ENCODE measurements around the gene PSMB10. TPM values are rescaled to one million over a fixed set of nuclear protein-coding genes. Genes with fewer than 3 reads are reported as not detected.

The PSMB10 gene
- total RNA-seq, 1 donor = 47.0 TPM

DNA sequence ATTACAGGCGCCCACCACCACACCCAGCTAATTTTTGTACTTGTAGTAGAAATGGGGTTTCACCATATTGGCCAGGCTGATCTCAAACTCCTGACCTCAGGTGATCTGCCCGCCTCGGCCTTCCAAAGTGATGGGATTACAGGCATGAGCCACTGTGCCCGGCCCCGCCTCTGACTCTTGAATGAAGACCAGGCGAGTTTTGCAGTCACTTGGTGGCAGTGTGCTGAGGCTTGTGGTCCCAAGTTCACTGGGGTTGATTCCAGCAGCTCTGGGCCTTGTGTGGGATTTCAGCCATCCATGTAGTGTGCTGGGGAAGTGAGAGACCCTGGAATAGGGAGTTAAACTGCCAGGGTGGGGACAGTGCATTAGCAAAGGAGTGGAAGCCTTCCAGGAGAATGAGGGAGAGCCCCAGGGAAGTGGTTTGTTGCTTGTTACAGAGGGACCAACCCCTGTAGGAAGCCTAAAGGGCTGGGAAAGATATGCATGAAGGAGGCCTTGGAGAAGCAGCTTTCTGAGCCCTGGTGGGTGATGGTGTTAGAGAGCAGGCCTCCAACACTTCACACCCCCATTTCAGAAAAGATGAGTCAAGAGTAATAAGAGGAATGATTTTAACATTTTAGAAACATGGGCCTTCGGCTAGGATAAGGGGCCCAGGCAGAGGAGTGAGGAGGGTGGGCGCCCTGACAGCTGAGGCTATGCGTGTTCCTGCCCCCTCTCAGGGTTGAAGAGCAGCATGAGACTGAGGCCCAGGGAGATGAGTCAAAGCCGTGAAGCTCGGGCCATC is 29.1 kb downstream of the PSMB10 start:
- Histone ChIP-seq H4K20me1 (ENCODE audit: insufficient read depth, low read length) (peaks cover 15% of the 10 kb centered on the region), H3K27ac (ENCODE audit: low read depth, low read length) (no peak overlapping the region), H3K9me3 (ENCODE audit: low read depth, low read length) (no peaks in the 10 kb centered on the region), H3K27me3 (ENCODE audit: insufficient read depth, low read length) (no peaks in the 10 kb centered on the region), H3K4me3 (ENCODE audit: insufficient read depth, low read length) (no peak overlapping the region), H3K79me2 (ENCODE audit: insufficient read depth, low read length) (peaks cover 34% of the 10 kb centered on the region), H3K4me2 (ENCODE audit: insufficient read depth, low read length) (no peak overlapping the region), H3K36me3 (ENCODE audit: insufficient read depth, low read length) (peaks cover 18% of the 10 kb centered on the region), H2AFZ (ENCODE audit: low read length) (no peak overlapping the region), H3K4me1 (ENCODE audit: insufficient read depth, low read length) (no peaks in the 10 kb centered on the region)
- TF ChIP-seq CTCF (IDR thresholded peaks at IDR 0.05; ENCODE audit: extremely low read depth, low read depth, low read length) = no peak
- peak; percentile 58 for DNase-seq (ENCODE audit: insufficient read length, low spot score, missing footprints)

- no peak for TF ChIP-seq CTCF (IDR thresholded peaks at IDR 0.05; ENCODE audit: extremely low read depth, low read depth, low read length)
- Histone ChIP-seq H3K4me1 (ENCODE audit: insufficient read depth, low read length) (no peaks in the 10 kb centered on the region), H3K4me3 (ENCODE audit: insufficient read depth, low read length) (no peak overlapping the region), H3K79me2 (ENCODE audit: insufficient read depth, low read length) (peaks cover 55% of the 10 kb centered on the region), H4K20me1 (ENCODE audit: insufficient read depth, low read length) (peaks cover 20% of the 10 kb centered on the region), H2AFZ (ENCODE audit: low read length) (no peak overlapping the region), H3K27me3 (ENCODE audit: insufficient read depth, low read length) (no peaks in the 10 kb centered on the region), H3K27ac (ENCODE audit: low read depth, low read length) (no peak overlapping the region), H3K36me3 (ENCODE audit: insufficient read depth, low read length) (no peaks in the 10 kb centered on the region), H3K4me2 (ENCODE audit: insufficient read depth, low read length) (no peak overlapping the region), H3K9me3 (ENCODE audit: low read depth, low read length) (no peaks in the 10 kb centered on the region)
- DNase-seq (ENCODE audit: insufficient read length, low spot score, missing footprints) = peak; percentile 39
These were observed 33.8 kb downstream of the PSMB10 start for GRCh38 chr16:67902831-67903230.

GRCh38 chr16:67901734-67902133 is 34.9 kb downstream of the PSMB10 start:
- Histone ChIP-seq H3K4me3 (ENCODE audit: insufficient read depth, low read length) (no peak overlapping the region), H4K20me1 (ENCODE audit: insufficient read depth, low read length) (peaks cover 26% of the 10 kb centered on the region), H2AFZ (ENCODE audit: low read length) (no peak overlapping the region), H3K36me3 (ENCODE audit: insufficient read depth, low read length) (no peaks in the 10 kb centered on the region), H3K4me2 (ENCODE audit: insufficient read depth, low read length) (no peak overlapping the region), H3K27me3 (ENCODE audit: insufficient read depth, low read length) (no peaks in the 10 kb centered on the region), H3K27ac (ENCODE audit: low read depth, low read length) (no peak overlapping the region), H3K79me2 (ENCODE audit: insufficient read depth, low read length) (peaks cover 65% of the 10 kb centered on the region), H3K4me1 (ENCODE audit: insufficient read depth, low read length) (peaks cover 7% of the 10 kb centered on the region), H3K9me3 (ENCODE audit: low read depth, low read length) (no peaks in the 10 kb centered on the region)
- no peak for TF ChIP-seq CTCF (IDR thresholded peaks at IDR 0.05; ENCODE audit: extremely low read depth, low read depth, low read length)
- DNase-seq (ENCODE audit: insufficient read length, low spot score, missing footprints) = no peak

GRCh38 chr16:67897231-67897630 is 39.4 kb downstream of the PSMB10 start:
- Histone ChIP-seq H3K9me3 (ENCODE audit: low read depth, low read length) (no peaks in the 10 kb centered on the region), H3K27me3 (ENCODE audit: insufficient read depth, low read length) (no peaks in the 10 kb centered on the region), H3K4me2 (ENCODE audit: insufficient read depth, low read length) (peak overlapping the region; percentile 20), H3K4me1 (ENCODE audit: insufficient read depth, low read length) (peaks cover 19% of the 10 kb centered on the region), H3K36me3 (ENCODE audit: insufficient read depth, low read length) (no peaks in the 10 kb centered on the region), H2AFZ (ENCODE audit: low read length) (no peak overlapping the region), H3K4me3 (ENCODE audit: insufficient read depth, low read length) (no peak overlapping the region), H4K20me1 (ENCODE audit: insufficient read depth, low read length) (peaks cover 26% of the 10 kb centered on the region), H3K27ac (ENCODE audit: low read depth, low read length) (peak overlapping the region; percentile 58), H3K79me2 (ENCODE audit: insufficient read depth, low read length) (peaks cover 82% of the 10 kb centered on the region)
- TF ChIP-seq CTCF (IDR thresholded peaks at IDR 0.05; ENCODE audit: extremely low read depth, low read depth, low read length) = no peak
- DNase-seq (ENCODE audit: insufficient read length, low spot score, missing footprints) = peak; percentile 95
